Skeletal muscle tissue (tissue), 4 donors: Measurements from ENCODE around the gene SCNM1. TPM values are rescaled to one million over a fixed set of nuclear protein-coding genes. Genes with fewer than 3 reads are reported as not detected.
"Not testable (repeated sequence)": the region's sequence is repeated elsewhere in the genome, so short reads cannot be mapped to it uniquely, and the experiment has no call there.

Experiments used
- H3K27ac ChIP-seq: one replicate; pipeline ENCODE4 v1.7.0; 2013; ENCODE audit warnings: mild to moderate bottlenecking, low read depth, low read length, inconsistent platforms
- H3K27me3 ChIP-seq, 3 donors: one replicate each; pipeline ENCODE4 v1.7.0; 2013; ENCODE audit warnings: low read length in 3 of 3; ENCODE audit not compliant: control insufficient read depth in 3 of 3, insufficient read depth in 3 of 3
- H3K36me3 ChIP-seq, 3 donors: one replicate each; pipeline ENCODE4 v1.7.0; 2013; ENCODE audit warnings: low read length in 3 of 3; ENCODE audit not compliant: control insufficient read depth in 3 of 3, insufficient read depth in 3 of 3
- H3K4me1 ChIP-seq, 3 donors: one replicate each; pipeline ENCODE4 v1.7.0; 2013; ENCODE audit warnings: low read length in 3 of 3, mild to moderate bottlenecking in 3 of 3; ENCODE audit not compliant: control insufficient read depth in 3 of 3, insufficient read depth in 3 of 3
- H3K4me3 ChIP-seq, 3 donors: one replicate each; pipeline ENCODE4 v1.7.0; 2013; ENCODE audit warnings: low read length in 3 of 3
- H3K9ac ChIP-seq, 3 donors: one replicate each; pipeline ENCODE4 v1.7.0; 2013; ENCODE audit warnings: low read length in 3 of 3, mild to moderate bottlenecking in 3 of 3, moderate library complexity in 2 of 3, low read depth in 1 of 3
- H3K9me3 ChIP-seq, 3 donors: one replicate each; pipeline ENCODE4 v1.7.0; 2013; ENCODE audit warnings: low read length in 3 of 3; ENCODE audit not compliant: control insufficient read depth in 3 of 3
- total RNA-seq: library from RNA; depleted of rRNA; stranded (reverse); fragments of >200 nt; gene quantifications from one replicate; pipeline ENCODE4 v1.2.3, GENCODE V29; 2014
- donor health status: Osteomylitis.

Gene SCNM1
- total RNA-seq, 1 donor from 2014 or later: 24.5 TPM

DNA sequence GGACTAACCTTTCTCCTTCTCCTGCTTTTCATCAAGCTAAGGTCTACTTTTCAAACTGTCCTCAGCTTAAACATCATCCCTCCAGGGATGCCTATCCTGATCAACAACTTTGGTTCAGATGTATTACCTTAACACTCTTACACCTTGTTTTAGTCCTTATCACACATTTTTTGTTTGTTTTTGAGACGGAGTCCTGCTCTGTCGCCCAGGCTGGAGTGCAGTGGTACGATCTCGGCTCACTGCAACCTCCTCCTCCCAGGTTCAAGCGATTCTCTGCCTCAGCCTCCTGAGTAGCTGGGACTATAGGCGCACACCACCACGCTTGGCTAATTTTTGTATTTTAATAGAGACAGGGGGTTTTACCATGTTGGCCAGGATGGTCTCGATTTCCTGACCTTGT lies 22.7 kb downstream of the SCNM1 start:
- H3K9ac ChIP-seq: peak overlapping the region; percentile 87 to 95 (median 94)
- H3K9me3 ChIP-seq, H3K27me3 ChIP-seq: not testable (repeated sequence)
- H3K27ac ChIP-seq: peak overlapping the region; percentile 82
- peaks cover 13 to 21% (median 19%) of the 10 kb centered on the region in 3 donors for H3K36me3 ChIP-seq
- H3K4me3 ChIP-seq: peak overlapping the region; percentile 79 to 95 (median 94)
- peaks cover 24 to 32% (median 30%) of the 10 kb centered on the region in 3 donors for H3K4me1 ChIP-seq

GRCh38 chr1:151189637-151190445 lies 23.9 kb downstream of the SCNM1 start, which contains the start of gene VPS72:
TSS of gene VPS72 (minus strand) at chr1:151190197. CDS start at chr1:151190121, 76 bp downstream.
- Histone ChIP-seq H3K9me3 (no peaks in the 10 kb centered on the region), H3K9ac (peak within 1 kb of the TSS; percentile 87 to 95 (median 94)), H3K4me3 (peak within 1 kb of the TSS; percentile 79 to 95 (median 94)), H3K27me3 (no peaks in the 10 kb centered on the region), H3K4me1 (peaks cover 24 to 32% (median 30%) of the 10 kb centered on the region in 3 donors), H3K27ac (peak within 1 kb of the TSS; percentile 82), H3K36me3 (peaks cover 7 to 11% (median 9%) of the 10 kb centered on the region in 3 donors)

- no peak overlapping the region for H3K4me3 ChIP-seq
- no peaks in the 10 kb centered on the region for H3K36me3 ChIP-seq
These were observed 26.1 kb downstream of the SCNM1 start for GRCh38 chr1:151192047-151192446.

DNA sequence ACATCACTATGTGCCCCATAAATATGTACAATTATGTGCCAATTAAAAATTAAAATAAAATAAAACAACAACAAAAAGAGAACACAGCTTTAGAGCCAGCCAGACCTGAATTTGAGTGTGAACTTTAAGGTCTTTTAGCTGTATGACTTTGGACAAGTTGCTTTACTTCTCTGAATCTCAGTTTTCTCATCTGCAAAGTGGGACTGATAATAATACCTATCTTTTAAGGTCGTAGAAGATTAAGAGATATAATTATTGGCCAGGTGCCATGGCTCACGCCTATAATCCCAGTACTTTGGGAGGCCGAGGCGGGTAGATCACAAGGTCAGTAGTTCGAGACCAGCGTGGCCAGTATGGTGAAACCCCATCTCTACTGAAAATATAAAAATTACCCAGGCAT lies 27.4 kb downstream of the SCNM1 start:
- no peak overlapping the region for H3K4me3 ChIP-seq
- H3K4me1 ChIP-seq: peaks cover 12 to 14% (median 13%) of the 10 kb centered on the region in 3 donors
- no peaks in the 10 kb centered on the region for H3K36me3 ChIP-seq
- H3K9me3 ChIP-seq: no peaks in the 10 kb centered on the region
- H3K9ac ChIP-seq: no peak overlapping the region
- no peak overlapping the region for H3K27ac ChIP-seq
- H3K27me3 ChIP-seq: no peaks in the 10 kb centered on the region

More at GRCh38 chr1:151192047-151192446, 26.1 kb downstream of the SCNM1 start:
- Histone ChIP-seq H3K4me1 (peaks cover 21 to 23% (median 23%) of the 10 kb centered on the region in 3 donors), H3K9ac (no peak overlapping the region), H3K9me3 (no peaks in the 10 kb centered on the region), H3K27ac (no peak overlapping the region), H3K27me3 (no peaks in the 10 kb centered on the region)

DNA sequence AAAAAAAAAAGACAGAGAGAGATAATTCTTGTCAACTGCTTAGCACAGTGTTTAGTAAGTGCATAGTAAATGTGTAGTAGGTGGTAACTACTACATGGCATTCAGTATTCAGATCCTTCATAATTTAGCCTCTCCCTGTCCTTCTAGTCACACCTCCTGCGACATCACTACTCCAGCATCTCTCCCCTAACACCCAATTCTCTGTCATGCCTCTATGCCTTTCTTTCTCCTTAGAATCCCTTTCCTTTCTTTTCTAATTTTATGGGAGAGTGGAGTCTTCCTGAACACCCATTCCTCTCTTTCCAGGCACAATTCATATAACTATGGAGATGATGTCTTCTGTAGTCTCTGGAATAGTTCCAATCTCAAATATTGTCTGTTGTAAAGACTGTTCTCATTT lies 27.9 kb downstream of the SCNM1 start:
- Histone ChIP-seq H3K9ac (no peak overlapping the region), H3K9me3 (no peaks in the 10 kb centered on the region), H3K27ac (no peak overlapping the region), H3K27me3 (no peaks in the 10 kb centered on the region), H3K4me1 (peaks cover 6 to 11% (median 9%) of the 10 kb centered on the region in 3 donors), H3K4me3 (no peak overlapping the region), H3K36me3 (no peaks in the 10 kb centered on the region)

GRCh38 chr1:151194894-151195594 lies 29.1 kb downstream of the SCNM1 start:
- not testable (repeated sequence) for H3K27me3 ChIP-seq, H3K9me3 ChIP-seq, H3K4me3 ChIP-seq, H3K9ac ChIP-seq, H3K27ac ChIP-seq, H3K36me3 ChIP-seq
- H3K4me1 ChIP-seq: peaks cover 7 to 12% (median 10%) of the 10 kb centered on the region in 3 donors

GRCh38 chr1:151196292-151196800 lies 30.4 kb downstream of the SCNM1 start:
- peaks cover 10 to 18% (median 12%) of the 10 kb centered on the region in 3 donors for H3K4me1 ChIP-seq
- peak overlapping the region; percentile 10 to 72 (median 57) for H3K9ac ChIP-seq
- peak overlapping the region; percentile 36 for H3K27ac ChIP-seq
- H3K36me3 ChIP-seq: no peaks in the 10 kb centered on the region
- no peaks in the 10 kb centered on the region for H3K27me3 ChIP-seq
- H3K4me3 ChIP-seq: peak overlapping the region; percentile 26 to 49 (median 39)
- H3K9me3 ChIP-seq: no peaks in the 10 kb centered on the region

DNA sequence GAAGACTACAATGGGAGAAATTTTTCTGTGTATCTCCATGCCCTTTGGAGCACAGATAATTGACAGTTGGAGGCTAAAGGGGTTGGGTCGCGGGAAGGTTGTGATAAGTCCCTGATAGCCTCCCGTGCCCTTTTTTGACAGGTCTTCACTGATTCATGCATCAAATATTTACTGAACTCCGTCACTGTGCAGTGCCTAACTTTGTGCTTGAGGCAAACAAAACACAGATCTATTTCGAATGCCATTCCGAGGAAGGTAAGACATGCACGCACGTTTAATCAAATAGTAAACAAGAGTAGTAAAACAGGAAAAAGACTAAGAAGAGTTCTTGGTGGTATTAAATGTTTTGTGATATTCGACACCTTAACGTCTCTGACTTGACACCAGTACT lies 31.9 kb downstream of the SCNM1 start:
- no peaks in the 10 kb centered on the region for H3K27me3 ChIP-seq
- H3K27ac ChIP-seq: peak overlapping the region; percentile 98
- H3K9me3 ChIP-seq: no peaks in the 10 kb centered on the region
- peak overlapping the region; percentile 96 to 99 (median 99) for H3K4me3 ChIP-seq
- peaks cover 0 to 3% (median 0%) of the 10 kb centered on the region in 3 donors for H3K36me3 ChIP-seq
- H3K9ac ChIP-seq: peak overlapping the region; percentile 68 to 98 (median 72)
- H3K4me1 ChIP-seq: peaks cover 20 to 29% (median 24%) of the 10 kb centered on the region in 3 donors

GRCh38 chr1:151198254-151199127 lies 32.5 kb downstream of the SCNM1 start, which contains the start of gene PIP5K1A:
TSS of gene PIP5K1A (plus strand) at chr1:151198552. CDS start at chr1:151198997, 445 bp downstream.
- Histone ChIP-seq H3K9ac (peak within 1 kb of the TSS; percentile 96 to 98 (median 96)), H3K9me3 (no peaks in the 10 kb centered on the region), H3K4me1 (peaks cover 20 to 29% (median 27%) of the 10 kb centered on the region in 3 donors), H3K4me3 (peak within 1 kb of the TSS; percentile 96 to 99 (median 99)), H3K36me3 (peaks cover 0 to 6% (median 0%) of the 10 kb centered on the region in 3 donors), H3K27me3 (no peaks in the 10 kb centered on the region), H3K27ac (peak within 1 kb of the TSS; percentile 98)
